HTR-8/SVneo (cell line): ENCODE data around the gene PJVK.
"Not testable (repeated sequence)": the region's sequence is repeated elsewhere in the genome, so short reads cannot be mapped to it uniquely, and the experiment has no call there.

ENCODE experiments used
- DNase-seq: peaks from one replicate; pipeline ENCODE4 v3.0.0; 2011; ENCODE audit warnings: low spot score, mixed read lengths; ENCODE audit not compliant: insufficient read length
- FAIRE-seq: peaks from 2 replicates; lab custom pipeline; 2011; peaks lifted over from hg19 to GRCh38; lab: Jason Lieb, UNC

The PJVK gene

DNA sequence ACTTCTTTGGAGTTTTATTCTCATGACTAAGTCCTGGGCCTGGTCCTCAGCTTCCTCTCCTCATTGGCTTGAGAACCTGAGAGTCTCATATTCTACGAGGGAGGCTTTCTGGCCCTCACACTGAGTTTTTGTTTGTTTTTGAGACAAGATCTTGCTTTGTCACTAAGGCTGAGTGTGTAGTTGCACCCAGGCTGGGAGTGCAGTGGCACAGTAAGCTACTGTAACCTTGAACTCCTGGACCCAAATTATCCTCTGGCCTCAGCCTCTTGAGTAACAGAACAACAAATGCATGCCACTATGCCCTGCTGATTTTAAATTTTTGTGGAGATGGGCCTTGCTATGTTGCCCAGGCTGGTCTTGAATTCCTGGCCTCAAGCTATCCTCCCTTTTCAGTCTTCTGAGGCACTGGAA is 22.8 kb upstream of the PJVK start:
- DNase-seq, result no peak
- no peak for FAIRE-seq

DNA sequence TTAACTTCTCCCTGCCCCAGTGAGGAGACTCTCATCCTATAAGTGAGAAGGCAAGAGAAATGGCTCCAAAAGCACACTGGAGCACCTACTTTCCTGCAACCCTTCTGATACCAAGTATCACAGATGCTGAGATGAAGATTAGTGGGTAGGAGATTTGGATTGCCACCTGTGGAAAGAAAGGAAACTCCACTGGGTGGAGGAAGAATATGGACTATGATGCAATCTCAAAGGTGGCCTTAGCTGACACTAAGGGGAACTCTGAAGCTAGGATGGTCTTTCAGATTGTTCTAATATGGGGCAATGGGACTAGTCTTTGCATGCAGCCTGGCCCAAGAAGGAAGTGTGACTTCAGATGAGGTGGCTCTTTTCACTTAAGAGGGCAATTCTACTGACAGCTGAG is 21.8 kb upstream of the PJVK start:
- FAIRE-seq, result no peak
- DNase-seq, result no peak

GRCh38 chr2:178436662-178437061 is 14.5 kb upstream of the PJVK start:
- FAIRE-seq, result no peak
- no peak for DNase-seq

DNA sequence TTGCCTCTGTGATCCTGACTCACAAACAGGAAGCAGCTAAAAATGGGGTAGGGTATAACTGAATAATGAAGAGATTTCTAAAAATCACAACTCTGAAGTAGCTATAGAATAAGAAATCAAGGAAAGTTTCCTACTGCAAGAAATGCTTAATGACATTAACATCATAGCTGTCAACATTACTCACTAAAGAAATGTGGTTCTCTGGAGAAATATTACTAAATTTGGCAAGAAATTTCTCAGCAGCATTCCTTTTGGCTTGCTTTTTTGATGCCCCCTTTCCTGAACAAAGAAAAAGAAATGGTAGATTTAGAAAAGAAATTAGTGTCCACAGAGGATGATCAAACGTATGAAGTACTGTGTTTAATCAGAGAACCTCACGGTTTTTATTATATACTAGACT is 9.8 kb upstream of the PJVK start:
- DNase-seq (no peak), FAIRE-seq (no peak)

DNA sequence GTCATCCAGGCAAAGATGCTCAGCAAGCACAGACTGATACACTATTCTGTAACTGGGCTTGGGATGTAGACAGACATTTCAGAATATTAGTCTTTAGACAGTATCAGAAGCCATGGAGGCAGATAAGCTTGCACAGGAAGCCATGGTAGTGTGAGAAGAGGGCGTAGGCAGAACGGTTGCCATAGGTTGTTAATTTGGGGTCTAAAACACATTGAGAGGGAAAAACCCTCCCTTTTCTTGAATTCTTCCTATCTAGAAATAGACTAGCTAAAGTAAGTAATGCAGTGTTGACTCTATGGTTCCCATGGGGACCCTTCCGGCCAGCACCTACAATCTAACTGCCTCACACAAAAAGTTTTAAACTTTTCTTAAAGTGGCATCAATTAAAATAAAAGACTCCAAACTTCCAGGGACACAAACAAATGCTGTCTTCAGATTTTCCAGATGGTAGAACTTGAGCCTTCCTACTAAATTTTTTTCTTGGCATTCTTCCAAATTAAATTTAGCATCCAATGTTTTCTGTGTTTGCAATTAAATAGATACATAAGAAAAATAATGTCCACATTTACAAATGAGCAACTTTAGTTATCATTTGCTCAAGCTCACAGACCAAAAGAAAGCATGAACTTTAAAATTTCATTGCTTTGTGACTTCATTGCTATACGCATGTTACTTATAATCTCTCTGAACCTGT is 2.1 kb upstream of the PJVK start:
- no peak for DNase-seq
- FAIRE-seq, result no peak

GRCh38 chr2:178449700-178450523 is 1.3 kb upstream of the PJVK start:
- no peak for DNase-seq
- FAIRE-seq, result no peak

GRCh38 chr2:178450524-178450773 is 729 bp upstream of the PJVK start:
- no peak for FAIRE-seq
- no peak for DNase-seq

DNA sequence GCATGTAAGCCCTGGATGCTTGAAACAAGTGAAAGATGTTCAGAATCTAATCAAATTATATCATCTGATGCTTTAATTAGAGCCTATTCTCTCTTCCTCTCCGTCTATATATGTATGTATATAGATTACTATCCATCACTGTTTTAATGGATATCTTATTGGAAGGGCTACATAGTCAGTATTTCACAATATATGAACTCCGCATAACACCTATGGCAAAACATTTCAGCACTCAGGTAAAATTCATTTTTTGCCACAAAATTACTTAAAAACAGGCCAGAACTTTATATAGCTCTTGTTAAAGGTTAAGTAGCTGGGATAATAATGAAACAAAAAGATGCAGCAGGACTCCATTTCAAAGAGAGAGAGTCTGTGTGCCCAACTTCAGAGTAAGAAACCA is 1.2 kb downstream of the PJVK start:
- DNase-seq (no peak), FAIRE-seq (no peak)

DNA sequence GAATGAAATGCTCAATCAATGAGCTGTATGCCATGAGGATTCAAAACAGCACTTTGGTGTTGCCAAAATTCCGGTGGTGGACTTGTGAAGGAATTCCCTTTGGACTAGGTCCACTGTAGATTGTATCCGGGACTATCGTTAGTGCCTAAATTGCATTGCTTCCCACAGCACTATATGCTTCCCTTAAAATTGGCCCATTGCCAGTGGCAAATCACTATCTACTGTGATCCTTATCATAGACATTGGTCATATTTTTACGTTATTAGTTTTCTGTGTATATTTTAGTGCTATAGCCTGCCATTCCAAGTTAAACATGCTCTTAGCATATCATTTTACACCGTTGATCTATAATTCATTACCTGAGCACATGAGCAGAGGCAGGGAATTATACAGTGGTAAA is 1.7 kb downstream of the PJVK start:
- FAIRE-seq (no peak), DNase-seq (no peak)

DNA sequence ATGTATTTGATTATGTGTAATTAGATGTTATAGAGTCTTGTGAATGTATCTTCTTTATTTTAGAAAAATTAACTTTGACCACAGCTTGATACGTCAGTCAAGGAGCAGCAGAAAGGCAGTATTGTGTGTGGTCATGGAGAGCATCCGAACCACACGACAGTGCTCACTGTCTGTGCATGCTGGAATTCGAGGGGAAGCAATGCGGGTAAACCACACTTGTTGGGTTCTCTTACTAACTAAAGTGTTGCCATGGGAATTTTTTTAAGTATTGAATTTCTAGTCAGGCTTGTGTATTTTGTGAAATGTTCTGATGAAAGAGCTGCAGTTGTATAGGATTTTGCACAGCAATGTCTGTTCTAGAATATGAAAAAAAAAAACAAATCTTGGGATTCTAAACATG is 4.8 kb downstream of the PJVK start:
- no peak for FAIRE-seq
- DNase-seq, result no peak

- DNase-seq, result no peak
- FAIRE-seq, result no peak
Observed at GRCh38 chr2:178457390-178457886, 6.3 kb downstream of the PJVK start.

GRCh38 chr2:178469219-178469849 is 18.2 kb downstream of the PJVK start:
- DNase-seq, result no peak
- no peak for FAIRE-seq

DNA sequence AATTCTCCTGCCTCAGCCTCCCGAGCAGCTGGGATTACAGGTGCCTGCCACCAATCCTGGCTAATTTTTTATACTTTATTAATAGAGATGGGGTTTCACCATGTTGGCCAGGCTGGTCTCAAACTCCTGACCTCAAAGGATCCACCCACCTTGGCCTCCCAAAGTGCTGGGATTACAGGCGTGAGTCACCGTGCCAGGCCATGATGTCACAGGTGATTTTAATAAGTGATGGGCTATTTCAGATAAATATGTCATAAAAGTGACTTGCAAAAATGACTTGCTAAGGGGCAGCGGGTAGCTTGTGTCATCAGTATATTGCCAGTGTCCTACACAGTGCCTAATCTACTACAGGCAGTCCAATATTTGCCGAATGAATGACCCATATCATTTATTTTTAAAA is 20.1 kb downstream of the PJVK start:
- FAIRE-seq, DNase-seq: not testable (repeated sequence)

DNA sequence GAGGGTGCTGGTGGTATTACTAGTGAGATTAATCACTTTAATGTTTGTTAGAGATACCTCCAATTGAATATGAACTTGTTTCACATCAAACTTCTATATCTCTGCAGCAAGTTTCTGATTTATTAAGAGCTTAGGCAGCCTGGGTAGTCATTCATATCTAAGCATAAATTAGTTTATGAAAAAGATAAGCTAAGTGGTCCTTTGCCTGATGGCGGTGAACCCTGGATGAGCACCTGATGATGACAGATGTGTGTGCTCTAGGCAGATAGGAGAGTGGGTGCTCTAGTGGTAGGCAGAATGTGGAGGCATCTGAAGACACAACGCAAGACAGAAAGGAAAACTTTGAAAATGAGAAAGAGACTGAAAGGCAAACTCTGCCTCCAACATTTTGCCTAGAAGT is 22.2 kb downstream of the PJVK start:
- DNase-seq (no peak), FAIRE-seq (no peak)

DNA sequence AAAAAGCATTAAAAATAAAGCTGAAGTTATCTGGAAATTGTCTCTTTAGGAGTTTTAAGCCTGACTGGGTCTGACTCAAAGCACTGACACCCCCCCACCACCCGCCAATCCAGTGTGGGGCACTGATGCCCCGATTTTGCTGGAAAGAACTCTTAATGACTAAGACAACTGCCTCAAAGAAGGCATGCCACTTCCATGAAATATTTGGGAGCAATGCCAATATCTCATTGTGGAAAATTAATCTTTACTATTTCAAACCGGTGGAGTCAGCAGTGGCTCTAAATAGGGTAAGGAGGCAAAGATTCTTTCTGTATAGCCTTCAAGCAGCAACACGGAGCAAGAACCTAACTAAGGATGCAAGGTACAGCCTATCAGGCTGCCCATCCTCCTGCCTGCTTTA is 22.8 kb downstream of the PJVK start:
- no peak for FAIRE-seq
- DNase-seq, result no peak

DNA sequence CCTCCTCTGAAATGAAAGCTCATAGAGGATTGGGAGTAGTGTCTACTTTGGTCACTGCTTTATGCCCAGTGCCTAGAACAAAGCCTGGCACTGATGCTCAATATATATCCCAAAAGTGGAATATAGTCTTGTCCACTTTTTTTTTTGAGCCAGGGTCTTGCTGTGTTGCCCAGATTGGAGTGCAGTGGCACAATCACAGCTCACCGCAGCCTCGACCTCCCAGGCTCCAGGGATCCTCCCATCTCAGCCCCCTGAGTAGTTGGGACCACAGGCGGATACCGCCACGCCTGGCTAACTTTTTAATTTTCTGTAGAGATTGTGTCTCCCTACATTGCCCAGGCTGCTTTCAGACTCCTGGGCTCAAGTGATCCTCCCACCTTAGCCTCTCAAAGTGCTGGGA is 23.4 kb downstream of the PJVK start:
- no peak for DNase-seq
- no peak for FAIRE-seq

- DNase-seq, result no peak
- no peak for FAIRE-seq
Observed at GRCh38 chr2:178476477-178476876, 25.3 kb downstream of the PJVK start.

DNA sequence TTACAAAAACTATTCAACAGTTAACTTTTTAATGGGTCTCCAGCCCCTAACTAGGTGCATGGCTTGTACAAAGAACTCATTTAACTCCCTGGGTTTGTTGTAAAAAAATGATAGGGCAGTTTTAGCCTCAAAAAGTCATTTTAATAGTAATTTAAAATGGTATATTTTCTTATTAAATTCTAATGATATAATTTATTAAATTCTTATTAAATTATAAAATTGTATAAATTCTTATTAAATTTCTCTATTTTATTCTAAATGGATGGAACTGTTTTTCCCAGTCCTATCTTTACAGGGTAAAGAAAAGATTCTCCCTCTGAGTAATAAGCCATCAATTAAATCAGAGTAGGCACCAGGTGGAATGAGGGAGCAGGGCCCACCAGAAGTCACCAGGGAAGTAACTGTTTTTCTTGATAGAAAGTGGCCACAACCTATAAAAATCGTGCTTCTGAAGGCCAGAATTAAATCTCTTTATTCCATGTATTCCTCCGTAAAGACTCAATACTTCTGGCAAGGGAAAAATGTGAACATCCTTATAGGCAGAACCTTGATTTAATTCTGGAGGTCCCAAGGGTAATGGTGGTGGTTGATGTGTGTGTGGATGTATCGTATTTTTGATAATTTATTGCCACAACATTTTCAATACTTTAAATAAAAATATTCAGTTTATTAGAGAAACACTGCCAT is 26.4 kb downstream of the PJVK start:
- FAIRE-seq (no peak), DNase-seq (no peak)

DNA sequence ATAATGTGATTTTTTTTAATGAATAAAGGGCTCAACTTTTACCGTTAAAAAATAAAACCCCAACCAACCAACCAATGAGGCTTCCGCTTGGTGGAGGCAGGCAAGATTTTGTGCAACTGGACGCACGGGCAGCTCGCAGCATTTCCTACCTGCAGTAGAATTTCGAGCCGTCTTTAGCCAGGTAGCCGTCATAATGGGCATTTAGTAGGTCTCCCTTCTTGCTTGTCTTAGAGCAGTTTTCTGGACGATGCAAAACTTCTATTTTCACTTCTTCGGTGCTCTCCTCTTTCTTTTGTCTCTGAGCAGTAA is 26.9 kb downstream of the PJVK start:
- DNase-seq (no peak), FAIRE-seq (no peak)

- FAIRE-seq (peak; percentile 51), DNase-seq (peak; percentile 61)
Observed at GRCh38 chr2:178478439-178479274, 27.5 kb downstream of the PJVK start, which contains the start of gene FKBP7. Gene FKBP7 (minus strand): TSS chr2:178478600. CDS start chr2:178478499, 101 bp downstream.
